GM12878 (cell line): ENCODE data around the gene MAPRE2. TPM values are rescaled to one million over a fixed set of nuclear protein-coding genes. Genes with fewer than 3 reads are reported as not detected.

Experiments used
- ATAC-seq: fragments of 200-7000 bp; cut with Tn5 transposase; 3 replicates; pipeline ENCODE4 v1.9.1; 2020; ENCODE audit warnings: mild to moderate bottlenecking, moderate library complexity
- BruUV-seq: library from RNA; stranded (reverse); fragments of 400-500 nt; replicated peaks from 2 replicates; lab custom pipeline; 2021; lab: Mats Ljungman, UMichigan
- CTCF ChIA-PET: fragments of 300-600 bp; sonication (Branson Sonifier 250); formaldehyde crosslinking; extraction: SDS; loops from one replicate; lab custom pipeline; 2021; ENCODE audit warnings: inconsistent platforms; lab: Yijun Ruan, JAX
- POLR2A ChIA-PET: fragments of 350-600 bp; formaldehyde crosslinking; extraction: SDS; loops from one replicate; lab custom pipeline; 2021; ENCODE audit warnings: inconsistent platforms; lab: Charles Lee
- RAD21 ChIA-PET: fragments of 300-600 bp; sonication (Branson Sonifier 250); formaldehyde crosslinking; loops from one replicate; lab custom pipeline; 2023; ENCODE audit warnings: antibody characterized with exemption; ENCODE audit not compliant: unreplicated experiment; lab: Charles Lee
- SMC1A ChIA-PET: fragments of 300-600 bp; sonication (Branson Sonifier 250); formaldehyde crosslinking; loops from one replicate; lab custom pipeline; 2023; ENCODE audit not compliant: unreplicated experiment, uncharacterized antibody; lab: Charles Lee
- DNase-seq: peaks from one replicate; pipeline ENCODE4 v3.0.0-alpha.2; 2011; ENCODE audit warnings: low read depth, low spot score
- FAIRE-seq: peaks from 3 replicates; lab custom pipeline; 2011; peaks lifted over from hg19 to GRCh38; lab: Jason Lieb, UNC
- H2AFZ ChIP-seq: 2 replicates; pipeline ENCODE4 v1.6.0; 2011; ENCODE audit warnings: low read depth, low read length, control low read depth; ENCODE audit not compliant: control insufficient read depth
- H3K27ac ChIP-seq: 2 replicates; pipeline ENCODE4 v1.5.1; 2011; ENCODE audit warnings: control low read depth; ENCODE audit not compliant: control insufficient read depth, insufficient read depth
- H3K27me3 ChIP-seq, 2 experiments: replicated peaks in 1 of 2; 2 replicates each; pipeline versions ENCODE4 v1.6.0 to v1.6.1; 2011; ENCODE audit warnings: low read length in 1 of 2; ENCODE audit not compliant: control insufficient read depth in 2 of 2, insufficient read depth in 2 of 2
- H3K36me3 ChIP-seq, 2 experiments: 2 replicates each; pipeline ENCODE4 v1.5.1; 2011; ENCODE audit warnings: low read length in 1 of 2; ENCODE audit not compliant: control insufficient read depth in 2 of 2, insufficient read depth in 2 of 2
- H3K4me1 ChIP-seq: 2 replicates; pipeline ENCODE4 v1.6.1; 2011; ENCODE audit warnings: mild to moderate bottlenecking, low read length, moderate library complexity, mixed read lengths; ENCODE audit not compliant: control insufficient read depth, insufficient read depth
- H3K4me2 ChIP-seq: 2 replicates; pipeline ENCODE4 v1.6.0; 2011; ENCODE audit warnings: control low read depth; ENCODE audit not compliant: control insufficient read depth, insufficient read depth
- H3K4me3 ChIP-seq: fragments of 200-600 bp; sonication (generic); 2 replicates; pipeline ENCODE4 v1.5.1; 2016
- H3K79me2 ChIP-seq: 2 replicates; pipeline ENCODE4 v1.6.0; 2011; ENCODE audit warnings: low read length; ENCODE audit not compliant: control insufficient read depth, insufficient read depth
- H3K9ac ChIP-seq: 2 replicates; pipeline ENCODE4 v1.8.0; 2011; ENCODE audit warnings: low read length, control low read depth, mixed read lengths; ENCODE audit not compliant: control insufficient read depth, insufficient read depth
- H3K9me3 ChIP-seq: replicated peaks from 3 replicates; pipeline ENCODE4 v1.5.1; 2011; ENCODE audit warnings: mild to moderate bottlenecking, low read length; ENCODE audit not compliant: control insufficient read depth, insufficient read depth
- H4K20me1 ChIP-seq: 2 replicates; pipeline ENCODE4 v1.6.0; 2011; ENCODE audit not compliant: control insufficient read depth, insufficient read depth
- CTCF ChIP-seq, 3 experiments: IDR thresholded peaks in 2 of 3; conservative IDR thresholded peaks in 1 of 3; 2 replicates each; pipeline ENCODE4 v1.5.1; 2011; ENCODE audit warnings: low read depth in 3 of 3, low read length in 3 of 3, mild to moderate bottlenecking in 3 of 3, control low read depth in 2 of 3, moderate library complexity in 2 of 3, inconsistent platforms in 1 of 3, mixed read lengths in 1 of 3; ENCODE audit not compliant: control insufficient read depth in 2 of 3, insufficient read depth in 1 of 3; ENCODE audit errors: extremely low read depth in 1 of 3
- CUX1 ChIP-seq: IDR thresholded peaks from 2 replicates; pipeline ENCODE4 v1.6.1; 2012; ENCODE audit warnings: improper control_type of control experiment, low read depth, low read length; ENCODE audit not compliant: insufficient replicate concordance
- ELK1 ChIP-seq: IDR thresholded peaks from 2 replicates; pipeline ENCODE4 v1.6.1; 2012; ENCODE audit warnings: low read depth, low read length, improper control_type of control experiment
- HDGF ChIP-seq: fragments of 450-650 bp; IDR thresholded peaks from 2 replicates; pipeline ENCODE4 v1.6.1; 2016; ENCODE audit warnings: antibody characterized with exemption
- IKZF1 ChIP-seq: fragments of 450-650 bp; conservative IDR thresholded peaks from 2 replicates; pipeline ENCODE4 v1.6.1; 2017; ENCODE audit warnings: antibody characterized with exemption, mild to moderate bottlenecking
- MTA3 ChIP-seq: IDR thresholded peaks from 2 replicates; pipeline ENCODE4 v1.6.1; 2012; ENCODE audit warnings: low read length, inconsistent platforms, borderline replicate concordance
- RAD21 ChIP-seq: IDR thresholded peaks from 2 replicates; pipeline ENCODE4 v1.6.1; 2011; ENCODE audit warnings: mild to moderate bottlenecking, low read depth, low read length, moderate library complexity; ENCODE audit not compliant: insufficient read depth
- RCOR1 ChIP-seq: conservative IDR thresholded peaks from 2 replicates; pipeline ENCODE4 v1.6.1; 2012; ENCODE audit warnings: low read depth, low read length, improper control_type of control experiment
- SMC3 ChIP-seq: IDR thresholded peaks from 2 replicates; pipeline ENCODE4 v1.6.1; 2011; ENCODE audit warnings: low read length, improper control_type of control experiment, borderline replicate concordance
- SUPT20H ChIP-seq: IDR thresholded peaks from 2 replicates; pipeline ENCODE4 v1.6.1; 2011; ENCODE audit warnings: low read depth, mild to moderate bottlenecking, low read length, moderate library complexity, borderline replicate concordance; ENCODE audit not compliant: control insufficient read depth
- WGBS: methylation state at CpG from one replicate; pipeline ENCODE4 v1.1.6; 2016; ENCODE audit warnings: low lambda C conversion rate; ENCODE audit not compliant: insufficient replicate concordance, insufficient coverage; ENCODE audit errors: missing lambda C conversion rate; 5-methylcytosine and 5-hydroxymethylcytosine counted together
- in situ Hi-C: fragments of 300-500 bp; cut with MboI; formaldehyde crosslinking; loops from 9 replicates; pipeline ENCODE4 v1.14.3; 2018; ENCODE audit warnings: mixed read lengths
- intact Hi-C: fragments of 100-400 bp; cut with micrococcal nuclease; formaldehyde crosslinking; loops from one replicate; pipeline ENCODE4 v1.14.2; 2022; ENCODE audit not compliant: unreplicated experiment
- polyA plus RNA-seq, 11 experiments: library from polyadenylated mRNA; depleted of rRNA in 4 of 11; unstranded in 6 of 11; stranded (reverse) in 5 of 11; fragments of >200 nt; fragmentation: Nextera tagmentation in 4 of 11; fragmentation: Illumina TruSeq in 1 of 11; extraction: Ambion mirVana in 4 of 11; extraction: Trizol in 1 of 11; gene quantifications; 1 replicate in 1 of 11; 2 replicates in 10 of 11; pipeline versions ENCODE4 v1.2.1 to v1.2.3, GENCODE V29; 2011 to 2016; ENCODE audit warnings: inconsistent platforms in 2 of 11, missing spikeins in 2 of 11, low read depth in 1 of 11
- total RNA-seq, 4 experiments: library from RNA; depleted of rRNA in 3 of 4; stranded (reverse); fragments of >200 nt in 3 of 4; fragmentation: Illumina TruSeq in 1 of 4; extraction: Trizol in 1 of 4; gene quantifications; 2 replicates each; pipeline versions ENCODE4 v1.2.1 to v1.2.3, GENCODE V29; 2013 to 2021

Gene MAPRE2
- total and polyA plus RNA-seq, 10 of the 15 experiments (the other 5 are each of a cell fraction or from before 2014, with no cell fraction given), result 11.0 to 50.6 (median 24.0) TPM

GRCh38 chr18:35002120-35002519 is 39.1 kb upstream of the MAPRE2 start (continued):
- TF ChIP-seq CUX1 (no peak), HDGF (no peak)
- TF ChIP-seq, all 136 proteins: peak for 0

- SMC1A ChIA-PET, result interaction anchor here (0.5 to 4.6 kb wide), 19 partner anchors 12 to 653 kb away, joined by 3 to 55 read pairs (median 4); partner anchors contain the start of gene MAPRE2
- CTCF ChIA-PET, result interaction anchor here (0.7 to 2.8 kb wide), 24 partner anchors 10 to 380 kb away, joined by 3 to 52 read pairs (median 4); partner anchors contain the start of gene MAPRE2
- Histone ChIP-seq H3K9me3 (no peaks in the 10 kb centered on the region), H4K20me1 (no peaks in the 10 kb centered on the region), H3K4me3 (no peak overlapping the region), H3K9ac (no peak overlapping the region), H3K27ac (no peak overlapping the region), H2AFZ (no peak overlapping the region), H3K4me2 (no peak overlapping the region), H3K36me3 (no peaks in the 10 kb centered on the region), H3K4me1 (no peaks in the 10 kb centered on the region), H3K27me3 (no peaks in the 10 kb centered on the region), H3K79me2 (no peaks in the 10 kb centered on the region)
- WGBS, result 57% methylated on average over 7 of the region's 7 CpGs
- in situ Hi-C loops, result loop anchor here (10.0 kb wide), 1 partner anchor 139 kb away; no protein-coding TSS in a partner anchor
- RAD21 ChIA-PET, result interaction anchor here (1.0 to 1.9 kb wide), 10 partner anchors 12 to 349 kb away, joined by 3 to 29 read pairs (median 4); no protein-coding TSS in a partner anchor
- DNase-seq, result no peak
- POLR2A ChIA-PET, result no interaction called here
- intact Hi-C loops, result loop anchor here (1.0 to 5.0 kb wide), 3 partner anchors 138 to 349 kb away; no protein-coding TSS in a partner anchor
- FAIRE-seq, result peak; percentile 88
- ATAC-seq, result peak; percentile 95
- BruUV-seq, result no TSS peak
- TF ChIP-seq CTCF (IDR thresholded peaks at IDR 0.05 in 2 of 3, conservative IDR thresholded peaks at IDR 0.05 in 1 of 3; ENCODE audit: control insufficient read depth in 2 of 3, extremely low read depth in 1 of 3, insufficient read depth in 1 of 3, low read depth in 3 of 3, low read length in 3 of 3) (peak; percentile 44 to 64 (median 49); a peak in 4 of 6 replicates), SUPT20H (no peak), MTA3 (no peak), RCOR1 (no peak), RAD21 (peak; percentile 89), ELK1 (0 out of 2 replicates have a peak, but pooled peaks have one; percentile 19), IKZF1 (no peak), SMC3 (peak; percentile 81)
Measured at GRCh38 chr18:35005963-35006577, 35.1 kb upstream of the MAPRE2 start.
